ENCODE results near the gene CENPP.

Gene CENPP

DNA sequence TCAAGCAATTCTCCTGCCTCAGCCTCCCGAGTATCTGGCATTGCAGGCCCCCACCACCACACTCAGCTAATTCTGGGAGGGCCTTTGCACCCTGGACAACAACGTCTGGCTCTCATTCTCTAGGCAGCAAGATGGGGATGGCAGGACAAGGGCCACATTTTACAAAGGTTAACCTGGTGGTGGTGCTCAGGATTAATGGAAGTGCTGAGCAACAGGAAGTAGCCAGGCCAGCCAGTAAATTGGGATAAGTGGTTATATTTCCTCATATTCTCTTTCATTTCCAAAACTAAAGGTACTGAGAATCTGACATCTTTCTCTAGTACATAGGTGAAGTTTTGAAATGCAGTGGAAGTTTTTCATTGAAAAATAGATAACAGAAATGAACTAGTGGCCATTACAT is 181.3 kb downstream of the CENPP start:
- Histone ChIP-seq H4K20me1 (ENCODE audit: insufficient read depth, low read length) (no peaks in the 10 kb centered on the region), H3K4me1 (ENCODE audit: insufficient read depth, low read length, severe bottlenecking) (no peaks in the 10 kb centered on the region), H3K9ac (ENCODE audit: low read length) (no peak overlapping the region), H3K27ac (ENCODE audit: low read depth, low read length, poor library complexity, severe bottlenecking) (no peak overlapping the region), H3F3A (ENCODE audit: insufficient read depth, low read length) (no peaks in the 10 kb centered on the region), H3K79me2 (ENCODE audit: insufficient read depth, low read length) (no peaks in the 10 kb centered on the region), H3K9me2 (ENCODE audit: low read depth, low read length) (no peaks in the 10 kb centered on the region), H3K4me2 (ENCODE audit: low read length) (no peak overlapping the region), H3K36me3 (ENCODE audit: insufficient read depth, low read length) (no peaks in the 10 kb centered on the region), H3K4me3 (ENCODE audit: low read depth, low read length, poor library complexity, severe bottlenecking) (no peak overlapping the region), H3K9me3 (ENCODE audit: low read length) (no peaks in the 10 kb centered on the region), H3K27me3 (ENCODE audit: insufficient read depth, low read length) (no peaks in the 10 kb centered on the region), H2AFZ (ENCODE audit: low read length) (no peak overlapping the region)
- TF ChIP-seq, protein P1, sequence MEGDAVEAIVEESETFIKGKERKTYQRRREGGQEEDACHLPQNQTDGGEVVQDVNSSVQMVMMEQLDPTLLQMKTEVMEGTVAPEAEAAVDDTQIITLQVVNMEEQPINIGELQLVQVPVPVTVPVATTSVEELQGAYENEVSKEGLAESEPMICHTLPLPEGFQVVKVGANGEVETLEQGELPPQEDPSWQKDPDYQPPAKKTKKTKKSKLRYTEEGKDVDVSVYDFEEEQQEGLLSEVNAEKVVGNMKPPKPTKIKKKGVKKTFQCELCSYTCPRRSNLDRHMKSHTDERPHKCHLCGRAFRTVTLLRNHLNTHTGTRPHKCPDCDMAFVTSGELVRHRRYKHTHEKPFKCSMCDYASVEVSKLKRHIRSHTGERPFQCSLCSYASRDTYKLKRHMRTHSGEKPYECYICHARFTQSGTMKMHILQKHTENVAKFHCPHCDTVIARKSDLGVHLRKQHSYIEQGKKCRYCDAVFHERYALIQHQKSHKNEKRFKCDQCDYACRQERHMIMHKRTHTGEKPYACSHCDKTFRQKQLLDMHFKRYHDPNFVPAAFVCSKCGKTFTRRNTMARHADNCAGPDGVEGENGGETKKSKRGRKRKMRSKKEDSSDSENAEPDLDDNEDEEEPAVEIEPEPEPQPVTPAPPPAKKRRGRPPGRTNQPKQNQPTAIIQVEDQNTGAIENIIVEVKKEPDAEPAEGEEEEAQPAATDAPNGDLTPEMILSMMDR (IDR thresholded peaks at IDR 0.05; ENCODE audit: low read length): no peak
- no peak for TF ChIP-seq EZH2 (IDR thresholded peaks at IDR 0.05; ENCODE audit: borderline replicate concordance, low read length)

DNA sequence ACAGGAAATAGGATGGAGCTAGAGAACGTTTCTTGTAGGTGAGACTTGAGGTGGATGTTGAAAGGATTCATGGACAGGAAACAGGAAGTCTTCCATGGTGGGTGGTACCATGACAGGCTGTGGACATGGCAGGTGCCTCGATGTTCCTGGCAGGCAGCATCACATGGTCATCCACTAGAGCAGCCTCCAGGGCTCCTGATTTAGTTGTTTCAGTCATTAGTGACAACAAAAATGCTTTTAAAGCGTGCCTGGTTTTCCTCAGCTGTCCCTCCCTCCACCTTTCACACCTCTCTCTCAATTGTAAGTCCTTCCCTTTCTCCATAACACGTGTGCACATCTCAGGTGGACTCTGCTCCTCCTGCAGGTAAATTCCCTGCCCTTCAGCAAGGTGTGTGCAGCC is 181.7 kb downstream of the CENPP start:
- Histone ChIP-seq H3K4me1 (ENCODE audit: insufficient read depth, low read length, severe bottlenecking) (no peaks in the 10 kb centered on the region), H3K36me3 (ENCODE audit: insufficient read depth, low read length) (no peaks in the 10 kb centered on the region), H3K27ac (ENCODE audit: low read depth, low read length, poor library complexity, severe bottlenecking) (no peak overlapping the region), H3K4me2 (ENCODE audit: low read length) (no peak overlapping the region), H3K9me2 (ENCODE audit: low read depth, low read length) (no peaks in the 10 kb centered on the region), H4K20me1 (ENCODE audit: insufficient read depth, low read length) (no peaks in the 10 kb centered on the region), H3K79me2 (ENCODE audit: insufficient read depth, low read length) (no peaks in the 10 kb centered on the region), H3K9me3 (ENCODE audit: low read length) (no peaks in the 10 kb centered on the region), H3K9ac (ENCODE audit: low read length) (no peak overlapping the region), H3K4me3 (ENCODE audit: low read depth, low read length, poor library complexity, severe bottlenecking) (no peak overlapping the region), H2AFZ (ENCODE audit: low read length) (no peak overlapping the region), H3F3A (ENCODE audit: insufficient read depth, low read length) (no peaks in the 10 kb centered on the region), H3K27me3 (ENCODE audit: insufficient read depth, low read length) (no peaks in the 10 kb centered on the region)
- TF ChIP-seq, protein P1 (IDR thresholded peaks at IDR 0.05; ENCODE audit: low read length): no peak

DNA sequence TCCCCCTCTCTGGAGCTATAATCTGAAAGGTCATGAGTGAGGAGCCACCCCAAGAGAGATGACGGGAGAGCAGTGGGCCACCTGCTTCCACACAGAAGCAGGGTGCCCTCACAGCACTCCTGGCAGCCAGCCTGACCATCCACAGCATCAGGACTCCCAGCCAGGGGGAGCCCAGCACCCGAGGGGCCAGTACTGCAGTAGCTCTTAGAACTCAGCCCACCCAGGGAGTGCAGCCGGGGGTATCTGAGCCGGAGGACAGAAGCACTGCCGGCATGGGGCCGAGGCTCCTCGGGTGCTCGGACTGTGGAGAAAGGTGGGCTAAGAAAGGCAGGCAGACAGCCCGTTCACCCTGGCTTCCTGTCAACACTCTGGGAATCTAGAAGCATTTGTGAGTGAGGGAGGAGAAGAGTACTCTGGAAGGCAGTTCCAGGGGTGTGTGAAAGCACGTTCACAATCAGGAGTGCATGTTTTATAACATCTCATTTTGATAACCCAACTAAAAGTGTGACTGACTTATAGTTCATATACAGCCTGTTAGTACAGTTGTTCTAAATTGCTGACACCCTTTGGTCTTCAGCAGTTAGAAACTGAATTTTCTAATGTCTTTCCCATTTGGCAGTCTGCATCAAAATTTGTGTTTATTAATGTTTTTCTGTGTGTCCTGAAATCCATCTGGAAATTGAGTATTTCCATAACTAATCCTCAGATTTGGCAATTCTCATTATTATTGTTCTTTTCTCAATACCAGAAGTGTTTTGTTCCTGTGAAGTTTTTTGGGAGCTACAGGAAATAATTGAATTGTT is 182.5 kb downstream of the CENPP start:
- Histone ChIP-seq H3K27ac (ENCODE audit: low read depth, low read length, poor library complexity, severe bottlenecking) (no peak overlapping the region), H3K4me2 (ENCODE audit: low read length) (no peak overlapping the region), H2AFZ (ENCODE audit: low read length) (no peak overlapping the region), H3K4me1 (ENCODE audit: insufficient read depth, low read length, severe bottlenecking) (no peaks in the 10 kb centered on the region), H4K20me1 (ENCODE audit: insufficient read depth, low read length) (no peaks in the 10 kb centered on the region), H3K9me3 (ENCODE audit: low read length) (no peaks in the 10 kb centered on the region), H3K36me3 (ENCODE audit: insufficient read depth, low read length) (no peaks in the 10 kb centered on the region), H3K9ac (ENCODE audit: low read length) (no peak overlapping the region), H3K27me3 (ENCODE audit: insufficient read depth, low read length) (no peaks in the 10 kb centered on the region), H3K4me3 (ENCODE audit: low read depth, low read length, poor library complexity, severe bottlenecking) (no peak overlapping the region), H3K79me2 (ENCODE audit: insufficient read depth, low read length) (no peaks in the 10 kb centered on the region), H3F3A (ENCODE audit: insufficient read depth, low read length) (no peaks in the 10 kb centered on the region), H3K9me2 (ENCODE audit: low read depth, low read length) (no peaks in the 10 kb centered on the region)
- TF ChIP-seq, protein P1 (IDR thresholded peaks at IDR 0.05; ENCODE audit: low read length): no peak
- no peak for TF ChIP-seq EZH2 (IDR thresholded peaks at IDR 0.05; ENCODE audit: borderline replicate concordance, low read length)

Data from OCI-LY1 (cell line).